A549 (cell line): ENCODE results near the gene PRAME. TPM values are rescaled to one million over a fixed set of nuclear protein-coding genes. Genes with fewer than 3 reads are reported as not detected.

ENCODE experiments used
- ATAC-seq, 2 experiments: fragments of 200-7000 bp in 1 of 2; fragments of >200 bp in 1 of 2; cut with Nextera tagmentation in 1 of 2; cut with Tn5 transposase in 1 of 2; 3 replicates each; pipeline versions ENCODE4 v1.8.0 to v1.9.1; 2018 to 2020; ENCODE audit warnings: mild to moderate bottlenecking in 1 of 2, moderate library complexity in 1 of 2
- CTCF ChIA-PET: fragments of 300-600 bp; sonication (Branson Sonifier 250); formaldehyde crosslinking; extraction: SDS; loops from one replicate; lab custom pipeline; 2021; ENCODE audit warnings: antibody characterized with exemption, inconsistent platforms; lab: Yijun Ruan, JAX
- POLR2A ChIA-PET: fragments of 350-600 bp; formaldehyde crosslinking; extraction: SDS; loops from one replicate; lab custom pipeline; 2021; ENCODE audit warnings: antibody characterized with exemption, inconsistent platforms; lab: Yijun Ruan, JAX
- DNase-seq, 2 experiments: peaks; one replicate each; pipeline versions ENCODE4 v3.0.0 to v3.0.0-alpha.2; 2011 to 2016; ENCODE audit warnings: low read depth in 1 of 2, low spot score in 1 of 2
- FAIRE-seq: peaks from 2 replicates; lab custom pipeline; 2011; peaks lifted over from hg19 to GRCh38; lab: Jason Lieb, UNC
- H3K27ac ChIP-seq, 2 experiments: fragments of >200 bp; sonication (Bioruptor Twin); formaldehyde crosslinking; 3 replicates each; pipeline ENCODE4 v1.5.1; 2016 to 2017
- H3K4me1 ChIP-seq: fragments of >200 bp; sonication (Bioruptor Twin); formaldehyde crosslinking; 3 replicates; pipeline ENCODE4 v1.6.1; 2016
- H3K4me2 ChIP-seq: fragments of >200 bp; sonication (Bioruptor Twin); formaldehyde crosslinking; 3 replicates; pipeline ENCODE4 v1.6.1; 2016
- H3K4me3 ChIP-seq: fragments of >200 bp; sonication (Bioruptor Twin); formaldehyde crosslinking; 3 replicates; pipeline ENCODE4 v1.5.1; 2016
- H3K9me3 ChIP-seq: fragments of >200 bp; sonication (Bioruptor Twin); formaldehyde crosslinking; 3 replicates; pipeline ENCODE4 v1.6.1; 2016
- CBX8 ChIP-seq: fragments of 200-600 bp; sonication (generic); IDR thresholded peaks from 2 replicates; pipeline ENCODE4 v1.6.1; 2016
- CHD2 ChIP-seq: fragments of 150-350 bp; IDR thresholded peaks from 2 replicates; pipeline ENCODE4 v1.6.1; 2014; ENCODE audit warnings: low read length; ENCODE audit not compliant: partially characterized antibody
- CHD4 ChIP-seq: fragments of 200-600 bp; sonication (generic); IDR thresholded peaks from 2 replicates; pipeline ENCODE4 v1.6.1; 2016; ENCODE audit warnings: antibody characterized with exemption, mild to moderate bottlenecking, borderline replicate concordance
- EHMT2 ChIP-seq: fragments of 200-600 bp; sonication (generic); IDR thresholded peaks from 2 replicates; pipeline ENCODE4 v1.6.1; 2016; ENCODE audit warnings: antibody characterized with exemption, low read depth, mild to moderate bottlenecking, moderate library complexity
- FOSB ChIP-seq: fragments of 250-450 bp; sonication (Bioruptor Pico); IDR thresholded peaks from 2 replicates; pipeline ENCODE4 v1.5.0; 2020; ENCODE audit warnings: mild to moderate bottlenecking, moderate library complexity
- FOSL2 ChIP-seq, 2 experiments: fragments of 450-650 bp in 1 of 2; fragments of >200 bp in 1 of 2; sonication (Bioruptor Twin) in 1 of 2; formaldehyde crosslinking; IDR thresholded peaks; 2 replicates each; pipeline versions ENCODE4 v1.5.0 to v1.6.1; 2016 to 2020; ENCODE audit warnings: mild to moderate bottlenecking in 1 of 2, moderate library complexity in 1 of 2
- HMGXB4 ChIP-seq: fragments of 250-450 bp; sonication (Bioruptor Pico); IDR thresholded peaks from 2 replicates; pipeline ENCODE4 v1.5.0; 2021; ENCODE audit warnings: mild to moderate bottlenecking, moderate library complexity, borderline replicate concordance
- HOXA7 ChIP-seq: fragments of 250-450 bp; sonication (Bioruptor Pico); IDR thresholded peaks from 2 replicates; pipeline ENCODE4 v1.5.0; 2020; ENCODE audit warnings: mild to moderate bottlenecking, moderate library complexity
- HOXB5 ChIP-seq: fragments of 250-450 bp; sonication (Bioruptor Pico); IDR thresholded peaks from 2 replicates; pipeline ENCODE4 v1.5.0; 2020; ENCODE audit warnings: mild to moderate bottlenecking, moderate library complexity
- KDM1A ChIP-seq: fragments of 200-600 bp; sonication (generic); IDR thresholded peaks from 2 replicates; pipeline ENCODE4 v1.6.1; 2016; ENCODE audit warnings: low read depth, mild to moderate bottlenecking
- MAFK ChIP-seq: fragments of 450-650 bp; IDR thresholded peaks from 2 replicates; pipeline ENCODE4 v1.6.1; 2014; ENCODE audit not compliant: partially characterized antibody
- MYC ChIP-seq: IDR thresholded peaks from 2 replicates; pipeline ENCODE4 v1.6.1; 2012; ENCODE audit warnings: mild to moderate bottlenecking, inconsistent platforms, low read length, improper control_type of control experiment, borderline replicate concordance
- PHF8 ChIP-seq: fragments of 200-600 bp; sonication (generic); IDR thresholded peaks from 2 replicates; pipeline ENCODE4 v1.6.1; 2016; ENCODE audit warnings: low read depth, mild to moderate bottlenecking, antibody characterized with exemption, moderate library complexity, borderline replicate concordance
- POLR2A ChIP-seq: IDR thresholded peaks from 2 replicates; pipeline ENCODE4 v1.6.1; 2012; ENCODE audit warnings: mild to moderate bottlenecking, low read length
- RCOR1 ChIP-seq: fragments of 150-350 bp; IDR thresholded peaks from 2 replicates; pipeline ENCODE4 v1.6.1; 2014; ENCODE audit warnings: antibody characterized with exemption, low read length, low read depth
- ZFP36 ChIP-seq: fragments of 450-650 bp; IDR thresholded peaks from 2 replicates; pipeline ENCODE4 v1.6.1; 2014; ENCODE audit warnings: borderline replicate concordance; ENCODE audit not compliant: partially characterized antibody
- ZNF302 ChIP-seq: fragments of 250-450 bp; sonication (Bioruptor Pico); IDR thresholded peaks from 2 replicates; pipeline ENCODE4 v1.9.0; 2021; ENCODE audit warnings: inconsistent platforms, mild to moderate bottlenecking, moderate library complexity
- WGBS: methylation state at CpG from one replicate; pipeline ENCODE4 v1.1.6; 2017; ENCODE audit errors: missing lambda C conversion rate; 5-methylcytosine and 5-hydroxymethylcytosine counted together
- polyA plus RNA-seq, 4 experiments: library from polyadenylated mRNA; depleted of rRNA in 3 of 4; stranded (reverse); fragments of >200 nt; fragmentation: RNase III in 1 of 4; extraction: RNeasy Plus Mini Kit Qiagen cat#74134 plus additional on column Dnase treatment in 1 of 4; gene quantifications; 2 replicates in 3 of 4; 3 replicates in 1 of 4; pipeline ENCODE4 v1.2.3, GENCODE V29; 2011 to 2017
- TF ChIP-seq, protein P1 (sequence below): IDR thresholded peaks from 2 replicates; pipeline ENCODE4 v1.6.1; 2012
- TF ChIP-seq, protein P2 (sequence below): fragments of >200 bp; sonication (Bioruptor Twin); formaldehyde crosslinking; IDR thresholded peaks from 3 replicates; pipeline ENCODE4 v1.6.1; 2016
- TF ChIP-seq, protein P3 (sequence below): fragments of 200-600 bp; sonication (generic); IDR thresholded peaks from 2 replicates; pipeline ENCODE4 v1.6.1; 2016; ENCODE audit warnings: antibody characterized with exemption, mild to moderate bottlenecking, moderate library complexity

PRAME gene
- polyA plus RNA-seq, 2 of the 4 experiments (the other 2 are of a cell fraction) = 130 to 173 TPM

DNA sequence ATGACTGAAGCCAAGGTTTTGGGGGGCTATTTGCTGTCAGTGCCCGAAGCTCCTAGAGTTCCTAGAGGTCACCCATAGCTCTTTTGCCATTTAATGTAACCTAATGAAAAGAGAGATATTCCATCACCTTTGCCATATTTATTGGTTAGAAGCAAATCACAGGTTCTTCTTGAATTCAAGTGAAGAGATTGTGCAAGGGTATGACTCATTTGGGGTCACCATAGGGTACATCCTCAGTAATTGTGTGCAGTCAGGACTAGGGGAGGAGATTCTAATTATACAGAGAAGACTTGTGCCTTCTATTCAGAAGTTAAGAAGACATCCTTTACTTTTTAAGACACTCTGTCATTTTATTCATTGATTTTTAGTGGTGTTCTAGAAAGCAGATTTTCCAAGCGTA is 6.9 kb upstream of the PRAME start:
- 88% methylated on average over 2 of the region's 2 CpGs for WGBS
- Histone ChIP-seq H3K4me2 (no peak overlapping the region), H3K4me1 (no peaks in the 10 kb centered on the region), H3K4me3 (no peak overlapping the region), H3K27ac (no peak overlapping the region), H3K9me3 (no peaks in the 10 kb centered on the region)
- ChIA-PET POLR2A (no interaction called here), CTCF (interaction anchor here (0.8 to 2.6 kb wide), 5 partner anchors 10 to 64 kb away, joined by 3 to 16 read pairs (median 5); no protein-coding TSS in a partner anchor)
- ATAC-seq (no peak), DNase-seq (peak in 1 of 2 experiments; percentile 4), FAIRE-seq (no peak)
- TF ChIP-seq, protein P1, sequence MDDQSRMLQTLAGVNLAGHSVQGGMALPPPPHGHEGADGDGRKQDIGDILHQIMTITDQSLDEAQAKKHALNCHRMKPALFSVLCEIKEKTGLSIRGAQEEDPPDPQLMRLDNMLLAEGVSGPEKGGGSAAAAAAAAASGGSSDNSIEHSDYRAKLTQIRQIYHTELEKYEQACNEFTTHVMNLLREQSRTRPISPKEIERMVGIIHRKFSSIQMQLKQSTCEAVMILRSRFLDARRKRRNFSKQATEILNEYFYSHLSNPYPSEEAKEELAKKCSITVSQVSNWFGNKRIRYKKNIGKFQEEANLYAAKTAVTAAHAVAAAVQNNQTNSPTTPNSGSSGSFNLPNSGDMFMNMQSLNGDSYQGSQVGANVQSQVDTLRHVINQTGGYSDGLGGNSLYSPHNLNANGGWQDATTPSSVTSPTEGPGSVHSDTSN = no peak
- TF ChIP-seq ZFP36 (no peak), CBX8 (no peak), FOSL2 (IDR thresholded peaks at IDR 0.05) (no peak), FOSL2 (CRISPR knock-in tag; IDR thresholded peaks at IDR 0.05) (peak; percentile 22; the same call in 1 of the 2 replicates)
- TF ChIP-seq, protein P2, sequence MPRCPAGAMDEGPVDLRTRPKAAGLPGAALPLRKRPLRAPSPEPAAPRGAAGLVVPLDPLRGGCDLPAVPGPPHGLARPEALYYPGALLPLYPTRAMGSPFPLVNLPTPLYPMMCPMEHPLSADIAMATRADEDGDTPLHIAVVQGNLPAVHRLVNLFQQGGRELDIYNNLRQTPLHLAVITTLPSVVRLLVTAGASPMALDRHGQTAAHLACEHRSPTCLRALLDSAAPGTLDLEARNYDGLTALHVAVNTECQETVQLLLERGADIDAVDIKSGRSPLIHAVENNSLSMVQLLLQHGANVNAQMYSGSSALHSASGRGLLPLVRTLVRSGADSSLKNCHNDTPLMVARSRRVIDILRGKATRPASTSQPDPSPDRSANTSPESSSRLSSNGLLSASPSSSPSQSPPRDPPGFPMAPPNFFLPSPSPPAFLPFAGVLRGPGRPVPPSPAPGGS = no peak

DNA sequence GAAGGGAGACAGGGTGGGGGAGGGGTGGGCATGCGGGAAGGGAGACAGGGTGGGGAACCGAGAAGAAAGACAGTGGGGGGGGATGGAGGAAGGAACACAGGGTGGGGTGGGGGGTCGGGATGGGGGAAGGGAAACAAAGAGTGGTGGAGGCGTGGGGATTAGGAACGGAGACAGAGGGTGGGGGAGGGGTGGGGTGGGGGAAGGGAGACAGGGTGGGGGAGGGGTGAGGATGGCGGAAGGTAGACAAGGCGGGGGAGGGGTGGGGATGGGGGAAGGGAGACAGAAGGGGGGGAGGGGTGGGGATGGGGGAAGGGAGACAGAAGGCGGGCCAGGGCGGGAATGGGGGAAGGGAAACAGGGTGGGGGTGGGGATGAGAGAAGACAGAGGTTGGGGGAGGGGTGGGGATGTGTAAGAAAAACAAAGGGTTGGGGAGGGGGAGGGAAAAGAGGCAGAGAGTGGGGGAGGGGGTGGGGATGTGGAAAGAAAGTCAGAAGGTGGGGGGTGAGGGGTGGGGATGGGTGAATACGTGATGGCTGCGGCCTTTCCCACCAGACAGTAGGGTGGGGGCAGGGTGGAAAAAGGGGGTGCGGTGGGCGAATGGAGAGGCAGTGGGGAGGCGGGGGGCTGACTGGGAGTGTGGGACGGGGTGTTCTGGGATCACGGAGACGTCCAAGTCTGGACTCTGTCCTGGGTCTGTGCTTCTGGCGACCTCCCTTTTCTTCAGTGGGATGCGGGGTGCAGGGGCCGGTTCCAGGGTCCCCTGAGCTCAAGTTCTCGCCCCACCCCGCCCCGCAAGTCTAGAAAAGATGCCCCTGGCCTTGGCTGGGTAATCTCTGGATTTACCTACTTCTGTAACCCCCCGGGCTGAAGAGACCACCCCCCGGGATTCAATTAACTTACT is 744 bp downstream of the PRAME start:
- ATAC-seq (peak; percentile 49 to 69; a peak in 3 of 6 replicates), FAIRE-seq (no peak), DNase-seq (peak; percentile 25 to 59)
- CTCF ChIA-PET = interaction anchor here (0.6 to 4.8 kb wide), 25 partner anchors 8 to 200 kb away, joined by 3 to 32 read pairs (median 4); partner anchors contain the start of genes ZNF280A and ZNF280B
- peak overlapping the region; percentile 90 for H3K4me3 ChIP-seq
- peaks cover 43% of the 10 kb centered on the region; the same call in 2 of the 3 replicates for H3K4me1 ChIP-seq
- peak overlapping the region; percentile 96 to 99 for H3K27ac ChIP-seq
- H3K9me3 ChIP-seq = no peaks in the 10 kb centered on the region
- no peak for TF ChIP-seq CHD2
- TF ChIP-seq FOSL2 (IDR thresholded peaks at IDR 0.05) = no peak
- no peak for TF ChIP-seq FOSL2 (CRISPR knock-in tag; IDR thresholded peaks at IDR 0.05)
- TF ChIP-seq HOXA7 = no peak
- TF ChIP-seq ZFP36 = no peak
- TF ChIP-seq ZNF302 (CRISPR knock-in tag) = no peak
- no peak for TF ChIP-seq FOSB
- TF ChIP-seq RCOR1 = no peak
- TF ChIP-seq HOXB5 (CRISPR knock-in tag) = no peak
- no peak for TF ChIP-seq EHMT2
- no peak; the same call in 1 of the 2 replicates for TF ChIP-seq PHF8
- TF ChIP-seq POLR2A = no peak
- TF ChIP-seq, protein P3, sequence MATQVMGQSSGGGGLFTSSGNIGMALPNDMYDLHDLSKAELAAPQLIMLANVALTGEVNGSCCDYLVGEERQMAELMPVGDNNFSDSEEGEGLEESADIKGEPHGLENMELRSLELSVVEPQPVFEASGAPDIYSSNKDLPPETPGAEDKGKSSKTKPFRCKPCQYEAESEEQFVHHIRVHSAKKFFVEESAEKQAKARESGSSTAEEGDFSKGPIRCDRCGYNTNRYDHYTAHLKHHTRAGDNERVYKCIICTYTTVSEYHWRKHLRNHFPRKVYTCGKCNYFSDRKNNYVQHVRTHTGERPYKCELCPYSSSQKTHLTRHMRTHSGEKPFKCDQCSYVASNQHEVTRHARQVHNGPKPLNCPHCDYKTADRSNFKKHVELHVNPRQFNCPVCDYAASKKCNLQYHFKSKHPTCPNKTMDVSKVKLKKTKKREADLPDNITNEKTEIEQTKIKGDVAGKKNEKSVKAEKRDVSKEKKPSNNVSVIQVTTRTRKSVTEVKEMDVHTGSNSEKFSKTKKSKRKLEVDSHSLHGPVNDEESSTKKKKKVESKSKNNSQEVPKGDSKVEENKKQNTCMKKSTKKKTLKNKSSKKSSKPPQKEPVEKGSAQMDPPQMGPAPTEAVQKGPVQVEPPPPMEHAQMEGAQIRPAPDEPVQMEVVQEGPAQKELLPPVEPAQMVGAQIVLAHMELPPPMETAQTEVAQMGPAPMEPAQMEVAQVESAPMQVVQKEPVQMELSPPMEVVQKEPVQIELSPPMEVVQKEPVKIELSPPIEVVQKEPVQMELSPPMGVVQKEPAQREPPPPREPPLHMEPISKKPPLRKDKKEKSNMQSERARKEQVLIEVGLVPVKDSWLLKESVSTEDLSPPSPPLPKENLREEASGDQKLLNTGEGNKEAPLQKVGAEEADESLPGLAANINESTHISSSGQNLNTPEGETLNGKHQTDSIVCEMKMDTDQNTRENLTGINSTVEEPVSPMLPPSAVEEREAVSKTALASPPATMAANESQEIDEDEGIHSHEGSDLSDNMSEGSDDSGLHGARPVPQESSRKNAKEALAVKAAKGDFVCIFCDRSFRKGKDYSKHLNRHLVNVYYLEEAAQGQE = no peak
- TF ChIP-seq KDM1A = no peak
- TF ChIP-seq HMGXB4 (CRISPR knock-in tag) = no peak
- TF ChIP-seq MYC = no peak
- TF ChIP-seq MAFK = no peak
- TF ChIP-seq CHD4 = no peak
- H3K4me2 ChIP-seq = peak overlapping the region; percentile 73
- 5% methylated on average over 7 of the region's 25 CpGs for WGBS
- POLR2A ChIA-PET = interaction anchor here (0.8 to 2.1 kb wide), 4 partner anchors 21 to 50 kb away, joined by 3 to 15 read pairs (median 3); partner anchors contain the start of genes ZNF280A and ZNF280B
